Neuronal stem cell (in vitro differentiated cells): ENCODE measurements around the gene KLK14.

Experiments
- DNase-seq: peaks from one replicate; pipeline ENCODE4 v3.0.0-alpha.2; 2013; ENCODE audit warnings: low spot score
- H2AFZ ChIP-seq: one replicate; pipeline ENCODE4 v1.6.1; 2013; ENCODE audit warnings: mild to moderate bottlenecking, low read length, inconsistent platforms
- H2AK5ac ChIP-seq: 2 replicates; pipeline ENCODE4 v1.6.1; 2013; ENCODE audit warnings: low read depth, mild to moderate bottlenecking, inconsistent platforms, low read length, moderate library complexity, mixed read lengths
- H2BK120ac ChIP-seq: 2 replicates; pipeline ENCODE4 v1.6.1; 2013; ENCODE audit warnings: low read depth, mild to moderate bottlenecking, inconsistent platforms, low read length, moderate library complexity, mixed read lengths
- H2BK12ac ChIP-seq: one replicate; pipeline ENCODE4 v1.6.1; 2013; ENCODE audit warnings: low read length, inconsistent platforms
- H2BK15ac ChIP-seq: 2 replicates; pipeline ENCODE4 v1.6.1; 2013; ENCODE audit warnings: mild to moderate bottlenecking, low read length, inconsistent platforms, mixed read lengths
- H2BK5ac ChIP-seq: one replicate; pipeline ENCODE4 v1.6.1; 2013; ENCODE audit warnings: inconsistent platforms, mild to moderate bottlenecking, low read length, moderate library complexity
- H3K14ac ChIP-seq: one replicate; pipeline ENCODE4 v1.6.1; 2013; ENCODE audit warnings: low read length, inconsistent platforms
- H3K18ac ChIP-seq: 2 replicates; pipeline ENCODE4 v1.6.1; 2013; ENCODE audit warnings: low read length, inconsistent platforms
- H3K23ac ChIP-seq: 2 replicates; pipeline ENCODE4 v1.6.1; 2013; ENCODE audit warnings: low read depth, mild to moderate bottlenecking, mixed read lengths, low read length, inconsistent platforms; ENCODE audit not compliant: poor library complexity
- H3K27ac ChIP-seq: replicated peaks from 3 replicates; pipeline ENCODE4 v1.5.1; 2013; ENCODE audit warnings: low read length, inconsistent platforms
- H3K27me3 ChIP-seq, 3 experiments: 2 replicates each; pipeline ENCODE4 v1.6.1; 2013; ENCODE audit warnings: low read length in 3 of 3, mild to moderate bottlenecking in 2 of 3, inconsistent platforms in 1 of 3, low read depth in 1 of 3, mixed read lengths in 1 of 3, moderate library complexity in 1 of 3; ENCODE audit not compliant: control insufficient read depth in 3 of 3, insufficient read depth in 3 of 3
- H3K36me3 ChIP-seq, 2 donors: replicated peaks in 1 of 2; 2 replicates each; pipeline ENCODE4 v1.6.1; 2013; ENCODE audit warnings: low read length in 2 of 2; ENCODE audit not compliant: control insufficient read depth in 2 of 2, insufficient read depth in 2 of 2
- H3K4ac ChIP-seq: 2 replicates; pipeline ENCODE4 v1.6.1; 2013; ENCODE audit warnings: inconsistent platforms, mild to moderate bottlenecking, low read length, moderate library complexity
- H3K4me1 ChIP-seq, 2 donors: 1 replicate in 1 of 2; 2 replicates in 1 of 2; pipeline ENCODE4 v1.6.1; 2013; ENCODE audit warnings: low read length in 2 of 2, low read depth in 1 of 2; ENCODE audit not compliant: control insufficient read depth in 2 of 2, insufficient read depth in 1 of 2
- H3K4me2 ChIP-seq: one replicate; pipeline ENCODE4 v1.6.1; 2013; ENCODE audit warnings: mild to moderate bottlenecking, low read length, inconsistent platforms; ENCODE audit not compliant: insufficient read depth, poor library complexity, severe bottlenecking
- H3K4me3 ChIP-seq, 2 donors: 2 replicates each; pipeline ENCODE4 v1.5.1; 2013; ENCODE audit warnings: low read length in 2 of 2, mild to moderate bottlenecking in 2 of 2, inconsistent platforms in 1 of 2, moderate library complexity in 1 of 2
- H3K79me1 ChIP-seq: one replicate; pipeline ENCODE4 v1.6.1; 2013; ENCODE audit warnings: low read depth, mild to moderate bottlenecking, inconsistent platforms, low read length, moderate library complexity
- H3K9ac ChIP-seq: one replicate; pipeline ENCODE4 v1.6.1; 2013; ENCODE audit warnings: mild to moderate bottlenecking, low read depth, low read length, inconsistent platforms; ENCODE audit not compliant: poor library complexity
- H3K9me3 ChIP-seq, 2 donors: replicated peaks in 1 of 2; 2 replicates each; pipeline versions ENCODE3 to v1.6.1; 2013; ENCODE audit warnings: low read length in 2 of 2, mild to moderate bottlenecking in 2 of 2, inconsistent platforms in 1 of 2, low read depth in 1 of 2, mixed read lengths in 1 of 2, moderate library complexity in 1 of 2; ENCODE audit not compliant: control insufficient read depth in 2 of 2, insufficient read depth in 1 of 2
- H4K8ac ChIP-seq: one replicate; pipeline ENCODE4 v1.6.1; 2013; ENCODE audit warnings: low read depth, mild to moderate bottlenecking, inconsistent platforms, low read length, moderate library complexity
- H4K91ac ChIP-seq: one replicate; pipeline ENCODE4 v1.6.1; 2013; ENCODE audit warnings: low read length, low read depth, mild to moderate bottlenecking, inconsistent platforms; ENCODE audit not compliant: poor library complexity
- WGBS, 2 donors: extraction: QIAGEN DNeasy Blood & Tissue Kit; methylation state at CpG; one replicate each; pipeline ENCODE4 v1.1.7; 2013; ENCODE audit warnings: missing lambda C conversion rate in 2 of 2, mixed read lengths in 1 of 2; ENCODE audit not compliant: insufficient read length in 2 of 2, insufficient replicate concordance in 1 of 2; ENCODE audit errors: extremely low coverage in 2 of 2; 5-methylcytosine and 5-hydroxymethylcytosine counted together

KLK14 gene

DNA sequence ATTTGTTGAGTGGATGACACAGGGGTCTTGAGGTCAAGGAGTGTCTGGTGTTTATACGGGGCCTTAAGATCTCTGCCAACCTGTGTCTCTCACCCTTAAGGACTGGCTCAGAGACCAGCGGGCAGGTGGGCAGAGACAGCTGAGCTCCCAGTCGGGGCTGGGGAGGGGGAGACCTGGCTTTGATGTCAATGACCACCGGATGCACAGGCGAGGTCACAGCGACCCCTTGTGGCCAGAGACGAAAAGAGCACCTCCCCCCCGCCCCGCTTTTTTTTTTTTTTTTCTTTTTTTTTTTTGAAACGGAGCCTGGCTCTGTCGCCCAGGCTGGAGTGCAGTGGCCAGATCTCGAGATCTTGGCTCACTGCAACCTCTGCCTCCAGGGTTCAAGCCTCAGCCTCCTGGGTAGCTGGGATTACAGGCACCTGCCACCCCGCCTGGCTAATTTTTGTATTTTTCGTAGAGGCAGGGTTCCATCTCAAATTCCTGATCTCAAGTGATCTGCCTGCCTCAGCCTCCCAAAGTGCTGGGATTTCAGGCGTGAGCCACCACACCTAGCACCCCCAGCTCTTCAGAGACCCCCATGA is 12.1 kb upstream of the KLK14 start:
- Histone ChIP-seq H3K4ac (no peak overlapping the region), H2BK15ac (no peak overlapping the region), H3K14ac (no peak overlapping the region), H3K9ac (no peak overlapping the region), H4K91ac (no peak overlapping the region), H4K8ac (no peak overlapping the region), H3K79me1 (no peaks in the 10 kb centered on the region), H3K18ac (no peak overlapping the region), H3K4me1 (no peaks in the 10 kb centered on the region), H3K23ac (no peak overlapping the region), H2BK120ac (no peak overlapping the region), H3K4me3 (no peak overlapping the region), H3K9me3 (no peaks in the 10 kb centered on the region), H3K36me3 (peaks cover 2 to 8% of the 10 kb centered on the region in 2 donors), H2AK5ac (no peak overlapping the region), H2AFZ (no peak overlapping the region), H3K27me3 (peaks cover 0 to 3% (median 0%) of the 10 kb centered on the region in 3 experiments), H3K4me2 (no peak overlapping the region), H2BK12ac (no peak overlapping the region), H3K27ac (no peak overlapping the region), H2BK5ac (no peak overlapping the region)
- peak; percentile 72 for DNase-seq
- WGBS, 2 donors: no CpG with 5 or more reads among the region's 15 CpGs

DNA sequence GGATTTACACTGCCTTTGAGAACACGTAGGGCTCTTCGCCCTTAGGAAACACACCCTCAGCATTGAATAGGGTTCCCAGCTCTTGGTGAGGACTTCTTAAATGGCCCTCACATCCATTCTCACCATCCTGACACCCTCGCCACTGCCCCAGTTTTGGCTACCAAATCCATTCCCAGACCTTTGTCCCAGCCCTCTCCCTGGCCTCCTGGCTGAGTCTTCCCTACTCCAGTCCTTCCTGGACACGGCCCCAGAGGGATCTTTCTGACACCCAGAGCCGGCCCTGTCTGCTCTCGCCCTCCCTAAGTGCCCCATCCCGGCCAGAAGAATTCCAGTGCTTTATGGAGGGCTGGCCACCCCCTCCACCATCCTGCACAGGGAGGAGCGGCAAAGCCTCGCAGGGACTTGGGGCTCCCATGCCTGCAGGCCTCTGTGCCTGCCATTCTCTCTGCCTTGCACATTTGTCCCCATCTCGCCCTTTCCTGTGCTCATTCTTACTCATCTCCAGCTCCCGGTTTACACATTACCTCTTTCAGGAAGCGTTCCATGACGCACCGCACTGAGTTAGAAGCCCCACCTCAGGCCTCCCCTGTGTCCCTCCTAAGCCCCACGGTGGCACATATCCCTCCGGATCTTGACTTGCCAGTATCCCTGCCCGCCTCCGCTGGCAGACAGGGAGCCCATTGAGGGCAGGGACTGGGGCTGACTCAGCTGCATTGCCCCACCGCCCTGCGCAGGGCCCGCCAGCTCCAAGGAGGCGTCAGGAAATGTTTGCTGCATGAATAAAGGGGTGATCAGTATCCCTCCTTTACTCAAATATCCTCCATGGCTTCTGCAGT is 11.0 kb upstream of the KLK14 start:
- Histone ChIP-seq H3K9me3 (no peaks in the 10 kb centered on the region), H3K23ac (no peak overlapping the region), H3K27me3 (peaks cover 0 to 3% (median 0%) of the 10 kb centered on the region in 3 experiments), H2BK120ac (no peak overlapping the region), H3K36me3 (peaks cover 2 to 5% of the 10 kb centered on the region in 2 donors), H2BK5ac (no peak overlapping the region), H4K91ac (no peak overlapping the region), H3K9ac (no peak overlapping the region), H3K79me1 (no peaks in the 10 kb centered on the region), H3K4ac (no peak overlapping the region), H3K4me3 (no peak overlapping the region), H3K4me2 (no peak overlapping the region), H3K4me1 (no peaks in the 10 kb centered on the region), H3K14ac (no peak overlapping the region), H2AFZ (no peak overlapping the region), H2AK5ac (no peak overlapping the region), H4K8ac (no peak overlapping the region), H3K18ac (no peak overlapping the region), H2BK15ac (no peak overlapping the region), H3K27ac (no peak overlapping the region), H2BK12ac (no peak overlapping the region)
- no CpG with 5 or more reads among the region's 22 CpGs for WGBS, 2 donors
- no peak for DNase-seq

DNA sequence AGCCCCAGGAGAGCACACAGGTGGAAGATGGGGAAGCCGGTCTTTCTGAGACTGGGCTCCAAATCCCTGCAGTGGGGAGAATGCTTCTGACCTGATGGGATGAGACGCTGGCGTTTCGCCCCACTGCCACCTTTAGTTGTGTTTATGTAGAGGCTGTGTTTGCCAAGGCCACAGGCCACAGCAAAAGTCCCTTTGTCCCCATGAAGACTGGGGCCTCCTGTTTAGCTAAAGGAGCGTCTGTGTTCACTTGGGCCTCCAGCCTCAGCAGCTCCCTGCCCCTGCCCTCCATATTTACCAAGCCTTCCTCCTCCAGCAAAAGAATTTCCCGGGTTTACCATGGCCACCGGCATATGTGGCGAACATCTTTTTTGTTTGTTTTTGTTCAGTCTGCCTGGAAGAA is 10.4 kb upstream of the KLK14 start:
- Histone ChIP-seq H4K91ac (no peak overlapping the region), H3K4me2 (no peak overlapping the region), H2AFZ (no peak overlapping the region), H3K79me1 (no peaks in the 10 kb centered on the region), H3K27ac (no peak overlapping the region), H3K36me3 (peaks cover 2 to 5% of the 10 kb centered on the region in 2 donors), H3K9me3 (no peaks in the 10 kb centered on the region), H3K14ac (no peak overlapping the region), H2BK12ac (no peak overlapping the region), H3K27me3 (peaks cover 0 to 3% (median 0%) of the 10 kb centered on the region in 3 experiments), H3K9ac (no peak overlapping the region), H3K4ac (no peak overlapping the region), H3K18ac (no peak overlapping the region), H3K4me1 (no peaks in the 10 kb centered on the region), H2AK5ac (no peak overlapping the region), H3K4me3 (no peak overlapping the region), H2BK120ac (no peak overlapping the region), H3K23ac (no peak overlapping the region), H2BK5ac (no peak overlapping the region), H4K8ac (no peak overlapping the region), H2BK15ac (no peak overlapping the region)
- no peak for DNase-seq
- no CpG with 5 or more reads among the region's 8 CpGs for WGBS, 2 donors
